ENCODE measurements around the gene PADI2. TPM values are rescaled to one million over a fixed set of nuclear protein-coding genes. Genes with fewer than 3 reads are reported as not detected.

PADI2 gene
- polyA plus RNA-seq, 3 donors, result 2.0 to 2.6 (median 2.3) TPM

Other genes starting within 250 kb of the PADI2 start
- 1 to 10 TPM in 1 of 3 donors, not detected in 2; 1.5 TPM for gene RNU1-2, start 223.5 kb downstream of the PADI2 start, polyA plus RNA-seq (ENCODE audit: insufficient read length in 3 of 3)
- 10 to 100 TPM; 25.1 to 56.4 (median 45.8) TPM for gene CROCC, start 197.5 kb downstream of the PADI2 start, polyA plus RNA-seq (ENCODE audit: insufficient read length in 3 of 3)
- 100 to 1,000 TPM; 195 to 226 (median 205) TPM for gene MFAP2, start 138.8 kb downstream of the PADI2 start, polyA plus RNA-seq (ENCODE audit: insufficient read length in 3 of 3)
- gene ATP13A2, start 107.5 kb downstream of the PADI2 start, polyA plus RNA-seq (ENCODE audit: insufficient read length in 3 of 3), result 10 to 100 TPM; 27.8 to 38.6 (median 33.9) TPM
- gene SDHB, start 65.4 kb downstream of the PADI2 start, polyA plus RNA-seq (ENCODE audit: insufficient read length in 3 of 3), result 100 to 1,000 TPM; 128 to 170 (median 164) TPM
- under 1 TPM in 1 of 3 donors, not detected in 2; 0.06 TPM for gene PADI1, start 85.7 kb upstream of the PADI2 start, polyA plus RNA-seq (ENCODE audit: insufficient read length in 3 of 3)
- under 1 TPM; 0.06 to 0.15 (median 0.07) TPM for gene PADI3, start 129.6 kb upstream of the PADI2 start, polyA plus RNA-seq (ENCODE audit: insufficient read length in 3 of 3)
- under 1 TPM; 0.79 to 0.99 (median 0.81) TPM for gene PADI4, start 188.7 kb upstream of the PADI2 start, polyA plus RNA-seq (ENCODE audit: insufficient read length in 3 of 3)